Measurements from ENCODE around the gene ISG20.

GRCh38 chr15:88701561-88702095 is 62.8 kb downstream of the ISG20 start:
- no peak for TF ChIP-seq POLR2A (IDR thresholded peaks at IDR 0.05)
- TF ChIP-seq, protein P1, sequence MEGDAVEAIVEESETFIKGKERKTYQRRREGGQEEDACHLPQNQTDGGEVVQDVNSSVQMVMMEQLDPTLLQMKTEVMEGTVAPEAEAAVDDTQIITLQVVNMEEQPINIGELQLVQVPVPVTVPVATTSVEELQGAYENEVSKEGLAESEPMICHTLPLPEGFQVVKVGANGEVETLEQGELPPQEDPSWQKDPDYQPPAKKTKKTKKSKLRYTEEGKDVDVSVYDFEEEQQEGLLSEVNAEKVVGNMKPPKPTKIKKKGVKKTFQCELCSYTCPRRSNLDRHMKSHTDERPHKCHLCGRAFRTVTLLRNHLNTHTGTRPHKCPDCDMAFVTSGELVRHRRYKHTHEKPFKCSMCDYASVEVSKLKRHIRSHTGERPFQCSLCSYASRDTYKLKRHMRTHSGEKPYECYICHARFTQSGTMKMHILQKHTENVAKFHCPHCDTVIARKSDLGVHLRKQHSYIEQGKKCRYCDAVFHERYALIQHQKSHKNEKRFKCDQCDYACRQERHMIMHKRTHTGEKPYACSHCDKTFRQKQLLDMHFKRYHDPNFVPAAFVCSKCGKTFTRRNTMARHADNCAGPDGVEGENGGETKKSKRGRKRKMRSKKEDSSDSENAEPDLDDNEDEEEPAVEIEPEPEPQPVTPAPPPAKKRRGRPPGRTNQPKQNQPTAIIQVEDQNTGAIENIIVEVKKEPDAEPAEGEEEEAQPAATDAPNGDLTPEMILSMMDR (IDR thresholded peaks at IDR 0.05) = no peak
